ENCODE results near the gene GASK1A. TPM values are rescaled to one million over a fixed set of nuclear protein-coding genes. Genes with fewer than 3 reads are reported as not detected.
A peak's percentile ranks its signal among the peaks of the same experiment; 100 is the strongest.

The GASK1A gene
- total RNA-seq, 1 donor, result 0.63 TPM

DNA sequence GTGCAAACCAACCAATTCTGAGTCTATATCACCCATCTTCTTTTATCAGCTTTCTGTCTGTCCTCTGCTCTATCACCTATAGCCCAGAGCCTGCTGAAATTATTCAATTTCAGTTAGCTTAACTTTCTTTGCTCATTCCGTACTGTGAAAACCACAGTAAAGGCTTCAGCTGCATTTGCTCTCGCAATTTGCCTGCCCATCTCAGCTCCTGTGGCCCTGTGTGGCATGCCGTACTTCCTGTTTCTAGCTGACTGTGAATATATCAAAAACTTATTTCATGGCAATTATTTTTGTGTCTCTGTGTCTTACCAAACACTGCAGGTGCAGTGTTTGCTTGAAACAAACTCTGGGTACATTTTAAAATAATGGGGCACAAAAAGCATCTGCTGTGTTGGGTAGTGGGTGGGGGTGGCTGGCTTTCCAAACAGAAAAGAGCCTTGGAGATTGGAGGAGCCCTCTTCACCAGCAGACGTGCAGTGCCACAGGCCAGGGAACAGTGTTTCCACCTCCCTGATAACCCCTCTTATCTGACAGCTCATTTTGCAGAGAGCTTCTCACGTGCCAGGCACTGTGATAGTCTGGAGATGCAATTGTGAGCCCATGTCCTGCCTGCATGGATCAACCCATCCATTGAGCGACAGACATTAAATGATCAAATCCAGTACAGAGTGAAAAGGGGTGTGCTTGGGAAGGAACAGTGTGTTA is 45.2 kb downstream of the GASK1A start:
- H3K4me3 ChIP-seq (ENCODE audit: low read depth, low read length), result no peak overlapping the region
- no peak for DNase-seq (ENCODE audit: low read depth)
- TF ChIP-seq, protein P1, sequence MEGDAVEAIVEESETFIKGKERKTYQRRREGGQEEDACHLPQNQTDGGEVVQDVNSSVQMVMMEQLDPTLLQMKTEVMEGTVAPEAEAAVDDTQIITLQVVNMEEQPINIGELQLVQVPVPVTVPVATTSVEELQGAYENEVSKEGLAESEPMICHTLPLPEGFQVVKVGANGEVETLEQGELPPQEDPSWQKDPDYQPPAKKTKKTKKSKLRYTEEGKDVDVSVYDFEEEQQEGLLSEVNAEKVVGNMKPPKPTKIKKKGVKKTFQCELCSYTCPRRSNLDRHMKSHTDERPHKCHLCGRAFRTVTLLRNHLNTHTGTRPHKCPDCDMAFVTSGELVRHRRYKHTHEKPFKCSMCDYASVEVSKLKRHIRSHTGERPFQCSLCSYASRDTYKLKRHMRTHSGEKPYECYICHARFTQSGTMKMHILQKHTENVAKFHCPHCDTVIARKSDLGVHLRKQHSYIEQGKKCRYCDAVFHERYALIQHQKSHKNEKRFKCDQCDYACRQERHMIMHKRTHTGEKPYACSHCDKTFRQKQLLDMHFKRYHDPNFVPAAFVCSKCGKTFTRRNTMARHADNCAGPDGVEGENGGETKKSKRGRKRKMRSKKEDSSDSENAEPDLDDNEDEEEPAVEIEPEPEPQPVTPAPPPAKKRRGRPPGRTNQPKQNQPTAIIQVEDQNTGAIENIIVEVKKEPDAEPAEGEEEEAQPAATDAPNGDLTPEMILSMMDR (IDR thresholded peaks at IDR 0.05; ENCODE audit: insufficient read depth, low read length), result no peak

DNA sequence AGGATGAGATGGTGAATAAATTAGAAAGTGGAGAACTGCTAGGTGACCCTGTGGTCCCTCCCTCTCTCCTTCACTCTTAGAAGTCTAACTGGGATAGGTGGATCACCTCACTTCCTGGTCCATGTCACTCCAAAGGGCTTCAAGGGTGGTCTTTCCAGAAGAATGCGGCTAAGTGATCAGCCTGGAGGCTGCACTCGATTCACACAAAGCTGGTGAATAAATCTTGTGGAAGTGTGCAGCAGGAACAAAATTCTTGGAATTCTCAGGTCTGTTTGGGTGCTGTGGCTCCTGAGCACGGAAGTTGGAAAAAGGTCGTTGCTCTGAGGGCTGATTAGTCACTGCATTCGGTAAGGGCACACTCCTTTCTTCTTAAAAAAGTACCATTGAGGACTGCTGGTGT is 46.3 kb downstream of the GASK1A start:
- DNase-seq (ENCODE audit: low read depth), result no peak
- no peak overlapping the region for H3K4me3 ChIP-seq (ENCODE audit: low read depth, low read length)
- TF ChIP-seq, protein P1 (IDR thresholded peaks at IDR 0.05; ENCODE audit: insufficient read depth, low read length), result no peak

DNA sequence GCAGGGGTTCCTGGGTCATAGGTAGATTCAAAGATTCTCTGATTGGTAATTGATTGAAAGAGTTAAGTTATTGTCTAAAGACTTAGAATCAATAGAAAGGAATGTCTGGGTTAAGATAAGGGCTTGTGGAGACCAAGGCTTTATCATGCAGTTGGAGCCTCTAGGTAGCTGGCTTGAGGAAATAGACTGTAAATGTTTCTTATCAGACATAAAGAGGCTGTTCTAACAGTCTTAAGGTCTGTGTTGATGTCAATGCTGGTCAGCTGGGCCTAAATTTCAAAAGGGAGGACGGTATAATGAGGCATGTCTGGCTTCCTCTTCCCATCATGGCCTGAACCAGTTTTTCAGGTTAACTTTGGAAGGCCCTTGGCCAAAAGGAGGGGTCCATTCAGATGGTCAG is 48.9 kb downstream of the GASK1A start:
- TF ChIP-seq, protein P1 (IDR thresholded peaks at IDR 0.05; ENCODE audit: insufficient read depth, low read length), result no peak
- DNase-seq (ENCODE audit: low read depth), result no peak
- no peak overlapping the region for H3K4me3 ChIP-seq (ENCODE audit: low read depth, low read length)

DNA sequence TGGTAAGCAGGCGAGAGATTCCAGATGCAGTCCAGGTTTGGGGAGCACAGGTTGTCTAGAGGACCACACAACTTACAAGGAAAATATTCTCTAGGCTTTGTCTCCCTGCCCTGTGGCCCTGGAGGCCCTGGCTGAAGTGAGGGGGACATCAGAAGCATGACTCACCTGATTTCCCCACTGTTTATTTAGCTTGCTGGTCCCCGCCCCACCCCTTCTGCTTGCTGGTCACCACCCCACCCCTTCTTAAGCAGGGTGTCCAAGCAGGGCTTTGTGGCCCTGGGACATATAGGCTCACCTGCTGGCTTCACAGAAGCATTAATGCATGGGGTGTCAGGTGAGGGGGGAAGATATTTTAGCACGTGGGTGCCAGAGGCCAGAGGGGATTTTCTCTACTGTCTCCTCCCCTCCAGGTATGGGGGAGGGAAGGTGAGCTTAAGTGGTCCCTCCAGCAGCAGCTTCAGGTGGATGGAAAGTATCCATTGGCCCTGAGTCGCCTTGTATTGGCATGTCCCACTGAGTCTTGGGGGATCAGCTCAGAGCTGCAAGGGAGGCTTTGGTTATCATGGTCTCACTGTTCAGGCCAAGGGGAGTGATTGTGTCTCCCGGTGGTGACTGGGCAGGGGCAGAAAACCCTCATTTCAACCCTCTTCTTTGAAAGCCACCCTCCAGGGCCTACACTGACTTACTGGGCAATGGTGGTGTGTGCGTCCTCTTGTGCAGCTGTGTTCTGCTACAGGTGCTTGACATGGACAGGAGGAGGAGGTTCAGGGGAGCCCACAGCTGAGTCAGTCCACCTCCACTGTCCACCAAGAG is 49.8 kb downstream of the GASK1A start:
- DNase-seq (ENCODE audit: low read depth), result no peak
- TF ChIP-seq, protein P1 (IDR thresholded peaks at IDR 0.05; ENCODE audit: insufficient read depth, low read length), result no peak
- no peak overlapping the region for H3K4me3 ChIP-seq (ENCODE audit: low read depth, low read length)

DNA sequence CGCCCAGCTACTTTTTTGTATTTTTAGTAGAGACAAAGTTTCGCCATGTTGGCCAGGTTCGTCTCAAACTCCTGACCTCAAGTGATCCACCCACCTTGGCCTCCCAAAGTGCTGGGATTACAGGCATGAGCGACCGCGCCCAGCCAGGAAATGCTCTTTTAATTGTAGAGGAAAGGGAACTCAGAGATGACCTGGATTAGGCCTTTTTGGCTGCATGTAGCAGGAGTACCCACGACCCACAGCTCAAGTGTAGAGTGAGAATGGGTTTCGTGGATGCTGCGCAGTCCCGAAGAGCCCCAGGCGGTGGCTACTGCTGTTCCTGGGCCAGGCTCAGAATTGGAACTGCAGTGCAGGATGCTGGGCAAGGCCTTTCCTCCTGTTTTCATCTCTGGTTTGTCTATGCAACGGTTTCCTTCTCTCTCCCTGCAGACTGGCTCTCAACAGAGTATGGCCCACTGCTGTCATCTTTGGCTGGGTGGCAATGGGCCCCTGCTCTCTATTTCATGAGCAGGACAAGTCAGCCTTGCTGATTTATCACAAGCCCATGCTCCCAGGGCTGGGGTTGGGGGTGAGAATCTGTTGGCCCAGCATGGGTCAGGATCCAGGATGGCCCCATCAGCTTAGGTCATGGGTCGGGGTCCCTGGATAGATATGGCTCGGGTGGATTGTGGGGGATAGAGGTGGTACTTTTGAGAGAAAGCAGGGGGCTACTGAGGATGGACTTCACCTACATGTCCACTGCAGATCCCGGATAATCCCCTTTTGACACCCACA is 51.2 kb downstream of the GASK1A start:
- no peak for DNase-seq (ENCODE audit: low read depth)
- H3K4me3 ChIP-seq (ENCODE audit: low read depth, low read length), result no peak overlapping the region
- TF ChIP-seq, protein P1 (IDR thresholded peaks at IDR 0.05; ENCODE audit: insufficient read depth, low read length), result no peak

DNA sequence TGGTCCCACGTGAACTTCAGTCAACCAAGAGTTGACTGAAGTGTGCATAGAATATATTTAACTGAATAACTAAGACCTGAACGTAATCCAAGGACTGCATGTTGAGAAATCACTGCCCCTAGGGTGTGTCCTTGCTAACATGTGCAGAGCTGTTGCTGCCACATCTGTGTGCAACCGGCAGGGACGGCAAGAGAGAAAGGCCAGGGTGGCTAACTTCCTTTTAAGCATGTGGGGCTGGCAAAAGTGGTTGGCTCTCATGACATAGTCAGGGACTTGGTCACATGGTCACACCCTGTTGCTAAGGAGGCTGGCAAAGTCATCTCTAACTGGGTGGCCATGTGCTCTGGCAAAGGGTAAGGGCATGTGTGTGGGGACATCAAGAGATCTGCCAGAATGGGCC is 52.4 kb downstream of the GASK1A start:
- TF ChIP-seq, protein P1 (IDR thresholded peaks at IDR 0.05; ENCODE audit: insufficient read depth, low read length), result no peak
- no peak overlapping the region for H3K4me3 ChIP-seq (ENCODE audit: low read depth, low read length)
- peak; percentile 25 for DNase-seq (ENCODE audit: low read depth)

All from fibroblast of the aortic adventitia (primary cell).